HCT116 (cell line): ENCODE data around the gene POLA2. TPM values are rescaled to one million over a fixed set of nuclear protein-coding genes. Genes with fewer than 3 reads are reported as not detected.

ENCODE experiments used
- ATAC-seq: fragments of 200-7000 bp; cut with Tn5 transposase; 2 replicates; pipeline ENCODE4 v1.9.1; 2020; ENCODE audit warnings: mild to moderate bottlenecking, moderate library complexity
- BruUV-seq: library from RNA; stranded (reverse); fragments of 400-500 nt; replicated peaks from 2 replicates; lab custom pipeline; 2021; lab: Mats Ljungman, UMichigan
- CTCF ChIA-PET: fragments of 300-600 bp; sonication (Branson Sonifier 250); formaldehyde crosslinking; loops from one replicate; lab custom pipeline; 2021; ENCODE audit warnings: antibody characterized with exemption; lab: Charles Lee
- POLR2A ChIA-PET: fragments of 300-600, 350-600 bp; sonication (Branson Sonifier 250); formaldehyde crosslinking; loops from one replicate; lab custom pipeline; 2021; ENCODE audit warnings: antibody characterized with exemption; lab: Charles Lee
- RAD21 ChIA-PET, 2 experiments: fragments of 300-600 bp; sonication (Branson Sonifier 250); formaldehyde crosslinking; loops; one replicate each; lab custom pipeline; 2023; ENCODE audit warnings: low total read pairs in 2 of 2; ENCODE audit not compliant: uncharacterized antibody in 2 of 2, unreplicated experiment in 2 of 2, low non-redundant PET in 1 of 2; lab: Charles Lee
- DNase-seq: peaks from one replicate; pipeline ENCODE4 v3.0.0-alpha.2; 2010; ENCODE audit warnings: low read depth, low spot score
- H2AFZ ChIP-seq: fragments of 200-600 bp; shearing (Covaris generic), sonication (generic); 2 replicates; pipeline ENCODE4 v1.6.1; 2017; ENCODE audit warnings: low read depth, mixed run types, mixed read lengths, antibody characterized with exemption, low read length; ENCODE audit not compliant: poor library complexity, severe bottlenecking
- H3K27ac ChIP-seq: 2 replicates; pipeline ENCODE4 v1.5.1; 2012; ENCODE audit warnings: low read depth, low read length
- H3K27me3 ChIP-seq: fragments of 200-600 bp; sonication (generic); 2 replicates; pipeline ENCODE4 v1.6.1; 2016; ENCODE audit warnings: mixed run types, low read length, mixed read lengths; ENCODE audit not compliant: insufficient read depth
- H3K36me3 ChIP-seq, 2 experiments: fragments of 200-500 bp in 1 of 2; fragments of 200-600 bp in 1 of 2; sonication (Bioruptor generic) in 1 of 2; sonication (generic) in 1 of 2; 2 replicates each; pipeline versions ENCODE4 v1.5.1 to v1.6.1; 2014 to 2016; ENCODE audit warnings: low read length in 2 of 2, inconsistent platforms in 1 of 2, mixed read lengths in 1 of 2, mixed run types in 1 of 2; ENCODE audit not compliant: insufficient read depth in 2 of 2, control insufficient read depth in 1 of 2
- H3K4me1 ChIP-seq, 2 experiments: fragments of 200-600 bp in 1 of 2; sonication (generic) in 1 of 2; 2 replicates each; pipeline versions ENCODE4 v1.5.1 to v1.6.1; 2012 to 2017; ENCODE audit warnings: low read length in 2 of 2, inconsistent platforms in 1 of 2, mild to moderate bottlenecking in 1 of 2, mixed read lengths in 1 of 2, mixed run types in 1 of 2, moderate library complexity in 1 of 2; ENCODE audit not compliant: insufficient read depth in 2 of 2, control insufficient read depth in 1 of 2
- H3K4me2 ChIP-seq: fragments of 200-600 bp; sonication (generic); 2 replicates; pipeline ENCODE4 v1.6.1; 2017; ENCODE audit warnings: mixed run types, low read length, mixed read lengths
- H3K4me3 ChIP-seq, 2 experiments: fragments of 200-600 bp in 1 of 2; sonication (generic) in 1 of 2; replicated peaks in 1 of 2; 2 replicates each; pipeline ENCODE4 v1.5.1; 2011 to 2016; ENCODE audit warnings: low read length in 2 of 2, control low read depth in 1 of 2, low read depth in 1 of 2, mild to moderate bottlenecking in 1 of 2, mixed read lengths in 1 of 2, mixed run types in 1 of 2
- H3K79me2 ChIP-seq: fragments of 200-600 bp; sonication (generic); 2 replicates; pipeline ENCODE4 v1.6.1; 2017; ENCODE audit warnings: mild to moderate bottlenecking, mixed run types, low read length, moderate library complexity, mixed read lengths; ENCODE audit not compliant: insufficient read depth
- H3K9ac ChIP-seq: fragments of 200-600 bp; sonication (generic); 2 replicates; pipeline ENCODE4 v1.6.1; 2016; ENCODE audit warnings: low read length, mixed read lengths
- H3K9me2 ChIP-seq: fragments of 200-600 bp; sonication (generic), shearing (Covaris generic); 2 replicates; pipeline ENCODE4 v1.6.1; 2017; ENCODE audit warnings: mixed run types, mild to moderate bottlenecking, moderate library complexity; ENCODE audit not compliant: insufficient read depth
- H3K9me3 ChIP-seq, 2 experiments: fragments of 200-500 bp in 1 of 2; fragments of 200-600 bp in 1 of 2; sonication (Bioruptor generic) in 1 of 2; sonication (generic) in 1 of 2; 2 replicates each; pipeline ENCODE4 v1.6.1; 2014 to 2017; ENCODE audit warnings: low read length in 2 of 2, mixed read lengths in 2 of 2, inconsistent platforms in 1 of 2, low read depth in 1 of 2, mild to moderate bottlenecking in 1 of 2, mixed run types in 1 of 2, moderate library complexity in 1 of 2; ENCODE audit not compliant: control insufficient read depth in 1 of 2, insufficient read depth in 1 of 2
- H4K20me1 ChIP-seq: fragments of 200-600 bp; sonication (generic), shearing (Covaris generic); 2 replicates; pipeline ENCODE4 v1.6.1; 2017; ENCODE audit warnings: mixed run types, mild to moderate bottlenecking, moderate library complexity; ENCODE audit not compliant: insufficient read depth
- CBX3 ChIP-seq: IDR thresholded peaks from 2 replicates; pipeline ENCODE4 v1.6.1; 2012; ENCODE audit warnings: low read depth
- CEBPB ChIP-seq: IDR thresholded peaks from 2 replicates; pipeline ENCODE4 v1.6.1; 2012; ENCODE audit warnings: low read depth
- ELF1 ChIP-seq: IDR thresholded peaks from 2 replicates; pipeline ENCODE4 v1.6.1; 2012; ENCODE audit warnings: low read depth, borderline replicate concordance
- JUND ChIP-seq: IDR thresholded peaks from 2 replicates; pipeline ENCODE4 v1.6.1; 2012
- POLR2A ChIP-seq: IDR thresholded peaks from 2 replicates; pipeline ENCODE4 v1.7.0; 2011; ENCODE audit warnings: borderline replicate concordance; ENCODE audit not compliant: insufficient read depth, insufficient read length; ENCODE audit errors: extremely low read depth
- RAD21 ChIP-seq: IDR thresholded peaks from 2 replicates; pipeline ENCODE4 v1.6.1; 2012; ENCODE audit warnings: low read depth, mild to moderate bottlenecking
- SIN3A ChIP-seq: IDR thresholded peaks from 2 replicates; pipeline ENCODE4 v1.6.1; 2012; ENCODE audit warnings: low read depth
- SRF ChIP-seq: IDR thresholded peaks from 2 replicates; pipeline ENCODE4 v1.6.1; 2012; ENCODE audit warnings: low read depth
- YY1 ChIP-seq: IDR thresholded peaks from 2 replicates; pipeline ENCODE4 v1.6.1; 2011; ENCODE audit warnings: low read length, low read depth, moderate library complexity, mild to moderate bottlenecking; ENCODE audit not compliant: insufficient replicate concordance; ENCODE audit errors: extremely low read depth
- ZBTB33 ChIP-seq: IDR thresholded peaks from 2 replicates; pipeline ENCODE4 v1.6.1; 2011; ENCODE audit warnings: mild to moderate bottlenecking, low read length, moderate library complexity; ENCODE audit not compliant: insufficient replicate concordance; ENCODE audit errors: extremely low read depth
- ZFX ChIP-seq: fragments of 450-650 bp; IDR thresholded peaks from 2 replicates; pipeline ENCODE4 v1.6.1; 2017
- ZNF274 ChIP-seq: fragments of 200-500 bp; sonication (Bioruptor generic); IDR thresholded peaks from 2 replicates; pipeline ENCODE4 v1.6.1; 2014; ENCODE audit warnings: mild to moderate bottlenecking, low read depth, low read length, inconsistent platforms
- intact Hi-C: fragments of 100-400 bp; cut with micrococcal nuclease; formaldehyde crosslinking; loops from 2 replicates; pipeline ENCODE4 v1.10.0; 2022
- total RNA-seq: library from RNA; stranded (reverse); gene quantifications from one replicate; pipeline ENCODE4 v1.2.1, GENCODE V29; 2021; ENCODE audit not compliant: unreplicated experiment
- TF ChIP-seq, protein P1 (sequence below): IDR thresholded peaks from 2 replicates; pipeline ENCODE4 v1.6.1; 2012; ENCODE audit warnings: low read depth

POLA2 gene
- total RNA-seq, 1 experiment from 2014 or later: 20.0 TPM

GRCh38 chr11:65329478-65329877, 67.7 kb downstream of the POLA2 start:
- DNase-seq (no peak), ATAC-seq (no peak)
- H3K36me3 ChIP-seq: no peaks in the 10 kb centered on the region
- TF ChIP-seq CEBPB: no peak
- no peak for TF ChIP-seq SRF
- TF ChIP-seq YY1: no peak
- TF ChIP-seq ZNF274: no peak
- TF ChIP-seq POLR2A: no peak
- TF ChIP-seq ELF1: no peak
- TF ChIP-seq, protein P1, sequence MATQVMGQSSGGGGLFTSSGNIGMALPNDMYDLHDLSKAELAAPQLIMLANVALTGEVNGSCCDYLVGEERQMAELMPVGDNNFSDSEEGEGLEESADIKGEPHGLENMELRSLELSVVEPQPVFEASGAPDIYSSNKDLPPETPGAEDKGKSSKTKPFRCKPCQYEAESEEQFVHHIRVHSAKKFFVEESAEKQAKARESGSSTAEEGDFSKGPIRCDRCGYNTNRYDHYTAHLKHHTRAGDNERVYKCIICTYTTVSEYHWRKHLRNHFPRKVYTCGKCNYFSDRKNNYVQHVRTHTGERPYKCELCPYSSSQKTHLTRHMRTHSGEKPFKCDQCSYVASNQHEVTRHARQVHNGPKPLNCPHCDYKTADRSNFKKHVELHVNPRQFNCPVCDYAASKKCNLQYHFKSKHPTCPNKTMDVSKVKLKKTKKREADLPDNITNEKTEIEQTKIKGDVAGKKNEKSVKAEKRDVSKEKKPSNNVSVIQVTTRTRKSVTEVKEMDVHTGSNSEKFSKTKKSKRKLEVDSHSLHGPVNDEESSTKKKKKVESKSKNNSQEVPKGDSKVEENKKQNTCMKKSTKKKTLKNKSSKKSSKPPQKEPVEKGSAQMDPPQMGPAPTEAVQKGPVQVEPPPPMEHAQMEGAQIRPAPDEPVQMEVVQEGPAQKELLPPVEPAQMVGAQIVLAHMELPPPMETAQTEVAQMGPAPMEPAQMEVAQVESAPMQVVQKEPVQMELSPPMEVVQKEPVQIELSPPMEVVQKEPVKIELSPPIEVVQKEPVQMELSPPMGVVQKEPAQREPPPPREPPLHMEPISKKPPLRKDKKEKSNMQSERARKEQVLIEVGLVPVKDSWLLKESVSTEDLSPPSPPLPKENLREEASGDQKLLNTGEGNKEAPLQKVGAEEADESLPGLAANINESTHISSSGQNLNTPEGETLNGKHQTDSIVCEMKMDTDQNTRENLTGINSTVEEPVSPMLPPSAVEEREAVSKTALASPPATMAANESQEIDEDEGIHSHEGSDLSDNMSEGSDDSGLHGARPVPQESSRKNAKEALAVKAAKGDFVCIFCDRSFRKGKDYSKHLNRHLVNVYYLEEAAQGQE: no peak
- TF ChIP-seq RAD21: no peak
- no peak for TF ChIP-seq ZFX
- no peak for TF ChIP-seq CBX3
- TF ChIP-seq SIN3A: no peak
- no peak for TF ChIP-seq JUND
- no peak for TF ChIP-seq ZBTB33
- H3K4me1 ChIP-seq: peaks cover 5 to 18% of the 10 kb centered on the region in 2 experiments; a peak in 3 of 4 replicates
- H2AFZ ChIP-seq: peak overlapping the region; percentile 91
- intact Hi-C loops: no loop called here
- H3K27ac ChIP-seq: no peak overlapping the region
- POLR2A ChIA-PET: interaction anchor here (0.7 to 2.7 kb wide), 8 partner anchors 13 to 177 kb away, joined by 3 to 20 read pairs (median 4); partner anchors contain the start of genes MALAT1, NEAT1 and TIGD3
- no peaks in the 10 kb centered on the region for H3K9me3 ChIP-seq
- no peaks in the 10 kb centered on the region for H3K27me3 ChIP-seq
- RAD21 ChIA-PET: interaction anchor here (0.8 to 1.9 kb wide), 6 partner anchors 13 to 55 kb away, joined by 3 to 9 read pairs (median 3); partner anchors contain the start of gene CDC42EP2 (in 1 of the 2)
- no peaks in the 10 kb centered on the region for H3K9me2 ChIP-seq
- peaks cover 8% of the 10 kb centered on the region for H3K79me2 ChIP-seq
- CTCF ChIA-PET: interaction anchor here (0.6 to 8.5 kb wide), 10 partner anchors 11 to 218 kb away, joined by 3 to 202 read pairs (median 4); partner anchors contain the start of genes CDC42EP2, FAU, MRPL49 and TM7SF2
- H4K20me1 ChIP-seq: no peaks in the 10 kb centered on the region
- peak overlapping the region; percentile 38 for H3K9ac ChIP-seq
- H3K4me3 ChIP-seq: no peak overlapping the region
- BruUV-seq: no TSS peak
- H3K4me2 ChIP-seq: peak overlapping the region; percentile 51
